K562 (cell line): ENCODE results near the gene SMARCC1. TPM values are rescaled to one million over a fixed set of nuclear protein-coding genes. Genes with fewer than 3 reads are reported as not detected.

Experiments
- polyA plus RNA-seq, 8 experiments: library from polyadenylated mRNA; depleted of rRNA in 4 of 8; stranded (reverse) in 5 of 8; unstranded in 3 of 8; fragments of >200 nt; fragmentation: Nextera tagmentation in 2 of 8; fragmentation: Illumina TruSeq in 1 of 8; extraction: Ambion mirVana in 2 of 8; extraction: Trizol in 1 of 8; gene quantifications; 2 replicates each; pipeline versions ENCODE4 v1.2.1 to v1.2.3, GENCODE V29; 2011 to 2014; ENCODE audit warnings: inconsistent platforms in 1 of 8, missing spikeins in 1 of 8
- total RNA-seq, 7 experiments: library from RNA; depleted of rRNA in 6 of 7; stranded (reverse); fragments of >200 nt in 6 of 7; fragmentation: Illumina TruSeq in 2 of 7; extraction: Trizol in 2 of 7; gene quantifications; 2 replicates each; pipeline versions ENCODE4 v1.2.1 to v1.2.3, GENCODE V29; 2011 to 2021; ENCODE audit warnings: low replicate concordance in 1 of 7
- TF ChIP-seq, protein P1 (sequence below): sonication (generic); formaldehyde crosslinking; IDR thresholded peaks from 2 replicates; pipeline ENCODE4 v1.8.0; 2022; ENCODE audit warnings: mild to moderate bottlenecking, missing genetic modification reagents, borderline replicate concordance
- TF ChIP-seq, protein P2 (sequence below): fragments of 200-600 bp; sonication (generic); IDR thresholded peaks from one replicate; pipeline ENCODE4 v1.6.1; 2012; ENCODE audit warnings: mild to moderate bottlenecking, low read depth, low read length, inconsistent platforms

The SMARCC1 gene
- total and polyA plus RNA-seq, 9 of the 15 experiments (the other 6 are each of a cell fraction or from before 2014, with no cell fraction given): 20.7 to 199 (median 66.0) TPM

DNA sequence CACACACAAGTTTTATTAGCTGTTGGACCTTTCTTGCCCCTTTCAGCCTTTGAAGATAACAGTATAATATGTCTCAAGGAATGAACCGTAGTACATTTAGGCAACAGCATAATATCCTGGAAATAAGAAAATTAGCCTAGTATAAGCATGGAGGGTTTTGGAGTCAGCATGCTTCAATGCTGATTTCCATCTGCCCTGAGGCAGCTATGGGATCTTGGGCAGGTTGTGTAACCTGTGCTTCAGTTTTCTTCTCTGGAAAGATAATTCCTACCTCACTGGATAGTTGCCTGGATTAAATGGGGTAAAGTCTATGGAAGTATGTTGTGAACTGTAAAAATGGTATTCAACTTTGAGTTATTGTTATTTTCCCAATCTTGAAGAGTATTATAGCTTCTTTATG, 22.9 kb upstream of the SMARCC1 start (continued):
- TF ChIP-seq, protein P1, sequence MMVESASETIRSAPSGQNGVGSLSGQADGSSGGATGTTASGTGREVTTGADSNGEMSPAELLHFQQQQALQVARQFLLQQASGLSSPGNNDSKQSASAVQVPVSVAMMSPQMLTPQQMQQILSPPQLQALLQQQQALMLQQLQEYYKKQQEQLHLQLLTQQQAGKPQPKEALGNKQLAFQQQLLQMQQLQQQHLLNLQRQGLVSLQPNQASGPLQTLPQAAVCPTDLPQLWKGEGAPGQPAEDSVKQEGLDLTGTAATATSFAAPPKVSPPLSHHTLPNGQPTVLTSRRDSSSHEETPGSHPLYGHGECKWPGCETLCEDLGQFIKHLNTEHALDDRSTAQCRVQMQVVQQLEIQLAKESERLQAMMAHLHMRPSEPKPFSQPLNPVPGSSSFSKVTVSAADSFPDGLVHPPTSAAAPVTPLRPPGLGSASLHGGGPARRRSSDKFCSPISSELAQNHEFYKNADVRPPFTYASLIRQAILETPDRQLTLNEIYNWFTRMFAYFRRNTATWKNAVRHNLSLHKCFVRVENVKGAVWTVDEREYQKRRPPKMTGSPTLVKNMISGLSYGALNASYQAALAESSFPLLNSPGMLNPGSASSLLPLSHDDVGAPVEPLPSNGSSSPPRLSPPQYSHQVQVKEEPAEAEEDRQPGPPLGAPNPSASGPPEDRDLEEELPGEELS (CRISPR knock-in tag): no peak
- TF ChIP-seq, protein P2, sequence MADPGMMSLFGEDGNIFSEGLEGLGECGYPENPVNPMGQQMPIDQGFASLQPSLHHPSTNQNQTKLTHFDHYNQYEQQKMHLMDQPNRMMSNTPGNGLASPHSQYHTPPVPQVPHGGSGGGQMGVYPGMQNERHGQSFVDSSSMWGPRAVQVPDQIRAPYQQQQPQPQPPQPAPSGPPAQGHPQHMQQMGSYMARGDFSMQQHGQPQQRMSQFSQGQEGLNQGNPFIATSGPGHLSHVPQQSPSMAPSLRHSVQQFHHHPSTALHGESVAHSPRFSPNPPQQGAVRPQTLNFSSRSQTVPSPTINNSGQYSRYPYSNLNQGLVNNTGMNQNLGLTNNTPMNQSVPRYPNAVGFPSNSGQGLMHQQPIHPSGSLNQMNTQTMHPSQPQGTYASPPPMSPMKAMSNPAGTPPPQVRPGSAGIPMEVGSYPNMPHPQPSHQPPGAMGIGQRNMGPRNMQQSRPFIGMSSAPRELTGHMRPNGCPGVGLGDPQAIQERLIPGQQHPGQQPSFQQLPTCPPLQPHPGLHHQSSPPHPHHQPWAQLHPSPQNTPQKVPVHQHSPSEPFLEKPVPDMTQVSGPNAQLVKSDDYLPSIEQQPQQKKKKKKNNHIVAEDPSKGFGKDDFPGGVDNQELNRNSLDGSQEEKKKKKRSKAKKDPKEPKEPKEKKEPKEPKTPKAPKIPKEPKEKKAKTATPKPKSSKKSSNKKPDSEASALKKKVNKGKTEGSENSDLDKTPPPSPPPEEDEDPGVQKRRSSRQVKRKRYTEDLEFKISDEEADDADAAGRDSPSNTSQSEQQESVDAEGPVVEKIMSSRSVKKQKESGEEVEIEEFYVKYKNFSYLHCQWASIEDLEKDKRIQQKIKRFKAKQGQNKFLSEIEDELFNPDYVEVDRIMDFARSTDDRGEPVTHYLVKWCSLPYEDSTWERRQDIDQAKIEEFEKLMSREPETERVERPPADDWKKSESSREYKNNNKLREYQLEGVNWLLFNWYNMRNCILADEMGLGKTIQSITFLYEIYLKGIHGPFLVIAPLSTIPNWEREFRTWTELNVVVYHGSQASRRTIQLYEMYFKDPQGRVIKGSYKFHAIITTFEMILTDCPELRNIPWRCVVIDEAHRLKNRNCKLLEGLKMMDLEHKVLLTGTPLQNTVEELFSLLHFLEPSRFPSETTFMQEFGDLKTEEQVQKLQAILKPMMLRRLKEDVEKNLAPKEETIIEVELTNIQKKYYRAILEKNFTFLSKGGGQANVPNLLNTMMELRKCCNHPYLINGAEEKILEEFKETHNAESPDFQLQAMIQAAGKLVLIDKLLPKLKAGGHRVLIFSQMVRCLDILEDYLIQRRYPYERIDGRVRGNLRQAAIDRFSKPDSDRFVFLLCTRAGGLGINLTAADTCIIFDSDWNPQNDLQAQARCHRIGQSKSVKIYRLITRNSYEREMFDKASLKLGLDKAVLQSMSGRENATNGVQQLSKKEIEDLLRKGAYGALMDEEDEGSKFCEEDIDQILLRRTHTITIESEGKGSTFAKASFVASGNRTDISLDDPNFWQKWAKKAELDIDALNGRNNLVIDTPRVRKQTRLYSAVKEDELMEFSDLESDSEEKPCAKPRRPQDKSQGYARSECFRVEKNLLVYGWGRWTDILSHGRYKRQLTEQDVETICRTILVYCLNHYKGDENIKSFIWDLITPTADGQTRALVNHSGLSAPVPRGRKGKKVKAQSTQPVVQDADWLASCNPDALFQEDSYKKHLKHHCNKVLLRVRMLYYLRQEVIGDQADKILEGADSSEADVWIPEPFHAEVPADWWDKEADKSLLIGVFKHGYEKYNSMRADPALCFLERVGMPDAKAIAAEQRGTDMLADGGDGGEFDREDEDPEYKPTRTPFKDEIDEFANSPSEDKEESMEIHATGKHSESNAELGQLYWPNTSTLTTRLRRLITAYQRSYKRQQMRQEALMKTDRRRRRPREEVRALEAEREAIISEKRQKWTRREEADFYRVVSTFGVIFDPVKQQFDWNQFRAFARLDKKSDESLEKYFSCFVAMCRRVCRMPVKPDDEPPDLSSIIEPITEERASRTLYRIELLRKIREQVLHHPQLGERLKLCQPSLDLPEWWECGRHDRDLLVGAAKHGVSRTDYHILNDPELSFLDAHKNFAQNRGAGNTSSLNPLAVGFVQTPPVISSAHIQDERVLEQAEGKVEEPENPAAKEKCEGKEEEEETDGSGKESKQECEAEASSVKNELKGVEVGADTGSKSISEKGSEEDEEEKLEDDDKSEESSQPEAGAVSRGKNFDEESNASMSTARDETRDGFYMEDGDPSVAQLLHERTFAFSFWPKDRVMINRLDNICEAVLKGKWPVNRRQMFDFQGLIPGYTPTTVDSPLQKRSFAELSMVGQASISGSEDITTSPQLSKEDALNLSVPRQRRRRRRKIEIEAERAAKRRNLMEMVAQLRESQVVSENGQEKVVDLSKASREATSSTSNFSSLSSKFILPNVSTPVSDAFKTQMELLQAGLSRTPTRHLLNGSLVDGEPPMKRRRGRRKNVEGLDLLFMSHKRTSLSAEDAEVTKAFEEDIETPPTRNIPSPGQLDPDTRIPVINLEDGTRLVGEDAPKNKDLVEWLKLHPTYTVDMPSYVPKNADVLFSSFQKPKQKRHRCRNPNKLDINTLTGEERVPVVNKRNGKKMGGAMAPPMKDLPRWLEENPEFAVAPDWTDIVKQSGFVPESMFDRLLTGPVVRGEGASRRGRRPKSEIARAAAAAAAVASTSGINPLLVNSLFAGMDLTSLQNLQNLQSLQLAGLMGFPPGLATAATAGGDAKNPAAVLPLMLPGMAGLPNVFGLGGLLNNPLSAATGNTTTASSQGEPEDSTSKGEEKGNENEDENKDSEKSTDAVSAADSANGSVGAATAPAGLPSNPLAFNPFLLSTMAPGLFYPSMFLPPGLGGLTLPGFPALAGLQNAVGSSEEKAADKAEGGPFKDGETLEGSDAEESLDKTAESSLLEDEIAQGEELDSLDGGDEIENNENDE: no peak
